A549 treated with Mapracorat at 1 μM for 4 hours (cell line): ENCODE measurements around the gene ANKRD36. TPM values are rescaled to one million over a fixed set of nuclear protein-coding genes. Genes with fewer than 3 reads are reported as not detected.

Source experiments
- total RNA-seq: library from RNA; stranded (reverse); fragments of 200-300 nt; extraction: Qiagen RNA extraction; gene quantifications from 5 replicates; pipeline ENCODE4 v1.2.3, GENCODE V29; 2022

Gene ANKRD36
- 4.5 to 8.9 TPM (median 6.9 TPM) in 5 replicates for total RNA-seq

DNA sequence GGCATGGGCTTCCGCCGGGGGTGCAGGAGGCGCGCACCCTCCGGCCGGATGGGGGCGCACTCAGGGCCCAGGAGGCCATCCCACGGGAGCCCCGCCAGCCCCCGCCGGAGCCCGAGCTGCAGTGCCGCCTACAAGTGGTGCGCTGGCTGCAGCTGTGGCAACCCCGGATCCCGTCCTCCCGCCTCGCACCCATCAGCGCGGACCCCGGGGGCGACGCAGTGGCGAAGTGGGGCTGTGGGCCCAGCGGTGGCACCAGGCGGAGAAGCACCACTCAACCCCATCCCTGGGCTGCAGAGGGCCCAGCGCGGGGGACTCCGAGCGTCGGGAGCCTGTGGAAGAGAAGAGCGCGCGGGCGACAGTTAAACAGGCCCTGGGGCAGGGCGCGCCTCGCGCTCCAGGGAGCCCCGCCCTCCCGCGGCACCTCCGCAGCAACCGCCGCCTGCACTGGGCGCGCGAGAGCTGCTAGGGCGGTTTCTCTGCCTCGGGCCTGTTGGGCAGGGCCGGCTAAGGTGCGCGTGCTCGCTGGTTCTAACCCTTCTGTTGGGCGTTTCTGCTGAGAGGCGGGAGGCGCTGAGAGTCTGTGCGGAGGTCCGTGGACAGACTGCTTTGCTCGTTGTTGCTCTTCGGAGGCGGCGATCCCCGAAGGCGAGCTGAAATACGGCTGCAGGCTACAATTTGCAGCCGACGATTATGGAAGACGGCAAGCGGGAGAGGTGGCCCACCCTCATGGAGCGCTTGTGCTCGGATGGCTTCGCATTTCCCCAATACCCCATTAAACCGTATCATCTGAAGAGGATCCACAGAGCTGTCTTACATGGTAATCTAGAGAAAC is at the start of gene ANKRD36:
Gene ANKRD36, plus strand, starts transcription at position 104 of the 832 bp plus-strand sequence. Its CDS starts 587 bp downstream, at position 691.

DNA sequence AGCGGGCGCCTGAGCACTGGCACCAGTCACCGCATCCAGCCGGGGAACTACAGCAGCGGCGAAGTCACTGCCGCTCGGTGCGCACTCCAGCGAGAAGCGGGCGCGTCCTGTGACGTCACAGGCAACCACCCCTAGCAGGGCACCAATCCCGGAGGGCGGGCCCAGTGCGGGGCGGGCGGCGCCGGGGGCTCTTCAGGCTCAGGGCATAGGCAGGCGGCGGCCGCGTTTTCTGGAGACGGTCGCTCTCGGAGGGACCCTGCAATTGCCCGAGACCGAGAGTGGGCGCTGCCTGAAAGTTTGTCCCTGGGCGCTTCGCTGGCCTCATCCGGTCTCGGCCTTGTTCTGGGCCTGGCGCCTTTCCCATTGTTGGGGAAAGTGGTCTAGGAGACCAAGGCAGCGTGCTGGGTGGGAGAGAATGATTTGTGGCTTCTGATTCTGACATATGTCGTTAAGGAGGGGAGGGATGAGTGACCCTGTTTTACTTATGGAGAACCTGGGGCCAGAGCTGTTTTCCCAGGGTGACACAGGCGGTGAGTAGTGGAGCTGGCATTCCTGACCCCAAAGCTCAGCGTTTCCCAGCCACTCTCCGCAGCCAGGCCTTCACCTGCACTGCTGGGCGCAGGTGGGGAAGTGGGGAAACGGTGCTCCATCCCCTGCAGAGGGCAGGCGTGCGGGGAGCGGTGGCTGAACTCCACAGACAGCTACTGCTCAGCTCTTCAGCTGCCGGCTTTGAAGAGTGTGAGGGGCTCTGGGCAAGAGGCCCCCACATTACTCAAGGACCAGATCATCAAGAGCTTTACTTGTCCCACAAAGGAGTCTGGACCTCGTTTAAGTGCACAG is 18.0 kb upstream of the ANKRD36 start, which contains the start of gene FAHD2B:
Gene FAHD2B, minus strand, starts transcription at position 111 of the 840 bp plus-strand sequence. CDS start 3,176 bp downstream, outside the sequence.

Other genes starting within 250 kb of the ANKRD36 start
- 15.7 to 21.7 TPM (median 20.4 TPM) in 5 replicates for gene SEMA4C, start 243.1 kb upstream of the ANKRD36 start, total RNA-seq
- gene FAM178B, start 126.6 kb upstream of the ANKRD36 start, total RNA-seq, result not detected in 5 replicates
- gene FAHD2B, start 18.3 kb upstream of the ANKRD36 start, total RNA-seq, result 10.2 to 12.0 TPM (median 11.6 TPM) in 5 replicates